Liver (tissue), 3 donors: Measurements from ENCODE around the gene HEXIM1.

Experiments used
- JUND ChIP-seq, 2 donors: IDR thresholded peaks; 2 replicates each; pipeline ENCODE4 v1.6.1; 2016; ENCODE audit warnings: antibody characterized with exemption in 2 of 2
- RAD21 ChIP-seq, 2 donors: IDR thresholded peaks; 2 replicates each; pipeline ENCODE4 v1.6.1; 2016; ENCODE audit warnings: antibody characterized with exemption in 2 of 2, mild to moderate bottlenecking in 2 of 2
- ZBTB33 ChIP-seq: IDR thresholded peaks from 2 replicates; pipeline ENCODE4 v1.6.1; 2016; ENCODE audit warnings: antibody characterized with exemption
- TF ChIP-seq, protein P1 (sequence below): fragments of 150-350 bp; IDR thresholded peaks from 2 replicates; pipeline ENCODE4 v1.5.1; 2017; ENCODE audit warnings: improper control_type of control experiment, low read depth, low read length; ENCODE audit not compliant: missing input control
- donor health status: healthy.
- donor health status: healthy.

GRCh38 chr17:45184144-45184543 lies 35.9 kb downstream of the HEXIM1 start:
- TF ChIP-seq, protein P1, sequence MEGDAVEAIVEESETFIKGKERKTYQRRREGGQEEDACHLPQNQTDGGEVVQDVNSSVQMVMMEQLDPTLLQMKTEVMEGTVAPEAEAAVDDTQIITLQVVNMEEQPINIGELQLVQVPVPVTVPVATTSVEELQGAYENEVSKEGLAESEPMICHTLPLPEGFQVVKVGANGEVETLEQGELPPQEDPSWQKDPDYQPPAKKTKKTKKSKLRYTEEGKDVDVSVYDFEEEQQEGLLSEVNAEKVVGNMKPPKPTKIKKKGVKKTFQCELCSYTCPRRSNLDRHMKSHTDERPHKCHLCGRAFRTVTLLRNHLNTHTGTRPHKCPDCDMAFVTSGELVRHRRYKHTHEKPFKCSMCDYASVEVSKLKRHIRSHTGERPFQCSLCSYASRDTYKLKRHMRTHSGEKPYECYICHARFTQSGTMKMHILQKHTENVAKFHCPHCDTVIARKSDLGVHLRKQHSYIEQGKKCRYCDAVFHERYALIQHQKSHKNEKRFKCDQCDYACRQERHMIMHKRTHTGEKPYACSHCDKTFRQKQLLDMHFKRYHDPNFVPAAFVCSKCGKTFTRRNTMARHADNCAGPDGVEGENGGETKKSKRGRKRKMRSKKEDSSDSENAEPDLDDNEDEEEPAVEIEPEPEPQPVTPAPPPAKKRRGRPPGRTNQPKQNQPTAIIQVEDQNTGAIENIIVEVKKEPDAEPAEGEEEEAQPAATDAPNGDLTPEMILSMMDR = no peak
- TF ChIP-seq ZBTB33 (no peak), JUND (IDR thresholded peaks at IDR 0.05) (no peak), RAD21 (IDR thresholded peaks at IDR 0.05) (no peak)
